Neuron (in vitro differentiated cells): ENCODE data around the gene GPR68.
"Not testable (repeated sequence)": the region's sequence is repeated elsewhere in the genome, so short reads cannot be mapped to it uniquely, and the experiment has no call there.

Experiments used
- H2AFZ ChIP-seq: one replicate; pipeline ENCODE4 v1.6.1; 2013; ENCODE audit warnings: low read depth, mild to moderate bottlenecking, inconsistent platforms, low read length, moderate library complexity
- H3K27me3 ChIP-seq: one replicate; pipeline ENCODE4 v1.6.1; 2013; ENCODE audit warnings: low read length; ENCODE audit not compliant: insufficient read depth
- H3K36me3 ChIP-seq: one replicate; pipeline ENCODE4 v1.6.1; 2013; ENCODE audit warnings: low read length; ENCODE audit not compliant: insufficient read depth
- H3K4me1 ChIP-seq: one replicate; pipeline ENCODE4 v1.6.1; 2013; ENCODE audit warnings: low read length; ENCODE audit not compliant: insufficient read depth
- H3K4me3 ChIP-seq: 2 replicates; pipeline ENCODE4 v1.5.1; 2013; ENCODE audit warnings: mild to moderate bottlenecking, low read length, moderate library complexity
- H3K9me3 ChIP-seq: one replicate; pipeline ENCODE4 v1.6.1; 2013; ENCODE audit warnings: low read length

The GPR68 gene

DNA sequence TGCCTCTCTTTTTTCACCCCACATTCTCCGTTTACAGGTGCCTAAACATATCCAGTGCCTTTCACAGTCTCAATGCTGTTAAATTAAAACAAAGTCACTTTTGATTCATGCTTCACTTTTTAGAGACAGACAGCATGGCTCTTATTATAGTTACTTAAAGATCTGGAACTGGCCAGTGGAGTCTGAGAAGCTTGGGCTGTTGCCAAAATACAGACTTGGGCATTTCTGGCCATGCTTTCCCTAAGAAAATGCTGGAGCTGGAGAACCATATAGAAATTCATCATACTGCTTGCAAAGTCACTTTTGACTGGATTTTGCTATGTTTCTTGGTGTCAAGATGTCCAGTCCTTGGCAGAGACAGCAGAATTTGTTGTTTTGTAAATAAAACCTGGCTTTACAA is 12.2 kb upstream of the GPR68 start:
- Histone ChIP-seq H3K4me3 (no peak overlapping the region), H3K4me1 (peaks cover 21% of the 10 kb centered on the region), H3K9me3 (no peaks in the 10 kb centered on the region), H2AFZ (peak overlapping the region; percentile 21), H3K27me3 (peaks cover 8% of the 10 kb centered on the region), H3K36me3 (no peaks in the 10 kb centered on the region)

DNA sequence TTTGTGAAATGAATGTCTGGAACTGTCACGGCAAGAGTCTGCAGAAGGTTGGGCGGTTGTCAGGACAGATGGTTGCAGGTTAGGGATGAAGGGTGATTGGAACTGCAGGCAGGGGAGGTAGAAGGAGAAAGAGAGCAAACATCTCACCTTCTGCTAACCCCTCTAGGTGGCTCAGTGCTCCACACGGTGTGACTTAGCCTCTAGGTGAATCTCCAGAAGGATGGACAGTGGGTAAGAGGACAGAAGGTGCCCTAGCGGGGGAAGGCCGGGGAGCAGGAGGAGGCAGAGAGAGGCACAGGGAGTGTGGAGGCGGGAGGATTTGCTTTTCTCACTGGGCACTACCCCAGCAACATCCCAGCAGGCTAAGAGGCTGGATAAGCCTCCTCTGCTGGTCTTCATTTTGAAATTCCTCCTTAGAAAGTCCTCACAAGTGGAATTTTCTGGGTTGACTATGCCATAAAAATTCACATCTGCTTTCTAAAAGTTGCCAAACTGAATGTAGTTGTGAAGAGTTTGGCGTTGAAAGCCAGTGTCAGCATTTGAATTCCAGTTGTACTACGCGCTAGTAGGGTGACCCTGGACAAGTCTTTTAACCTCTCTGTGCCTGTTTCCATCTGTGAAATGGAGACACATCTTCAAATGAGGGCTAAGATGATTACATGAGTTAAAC is 10.7 kb upstream of the GPR68 start:
- Histone ChIP-seq H3K4me1 (peaks cover 31% of the 10 kb centered on the region), H2AFZ (no peak overlapping the region), H3K27me3 (peaks cover 8% of the 10 kb centered on the region), H3K4me3 (no peak overlapping the region), H3K9me3 (no peaks in the 10 kb centered on the region), H3K36me3 (no peaks in the 10 kb centered on the region)

DNA sequence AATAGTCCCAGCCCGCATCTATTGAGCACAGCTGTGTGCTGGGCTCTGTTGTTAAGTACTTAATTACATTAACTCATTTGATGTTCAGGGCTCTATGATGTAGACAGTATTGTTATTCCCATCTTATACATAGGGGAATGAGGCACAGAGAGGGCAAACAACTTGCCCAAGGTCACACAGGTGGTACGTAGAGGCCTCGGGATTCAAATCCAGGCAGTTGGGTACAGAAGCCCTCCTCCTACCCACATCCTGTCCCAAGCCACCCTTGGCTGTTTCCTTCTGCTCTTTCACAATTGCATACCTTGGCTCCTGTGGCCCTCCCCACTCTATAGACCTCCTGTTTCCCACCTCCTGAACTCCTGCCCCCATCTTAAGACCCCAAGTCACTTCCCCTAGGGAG is 10.0 kb upstream of the GPR68 start:
- Histone ChIP-seq H3K36me3 (no peaks in the 10 kb centered on the region), H3K4me1 (peaks cover 38% of the 10 kb centered on the region), H2AFZ (no peak overlapping the region), H3K9me3 (no peaks in the 10 kb centered on the region), H3K4me3 (no peak overlapping the region), H3K27me3 (peaks cover 8% of the 10 kb centered on the region)

DNA sequence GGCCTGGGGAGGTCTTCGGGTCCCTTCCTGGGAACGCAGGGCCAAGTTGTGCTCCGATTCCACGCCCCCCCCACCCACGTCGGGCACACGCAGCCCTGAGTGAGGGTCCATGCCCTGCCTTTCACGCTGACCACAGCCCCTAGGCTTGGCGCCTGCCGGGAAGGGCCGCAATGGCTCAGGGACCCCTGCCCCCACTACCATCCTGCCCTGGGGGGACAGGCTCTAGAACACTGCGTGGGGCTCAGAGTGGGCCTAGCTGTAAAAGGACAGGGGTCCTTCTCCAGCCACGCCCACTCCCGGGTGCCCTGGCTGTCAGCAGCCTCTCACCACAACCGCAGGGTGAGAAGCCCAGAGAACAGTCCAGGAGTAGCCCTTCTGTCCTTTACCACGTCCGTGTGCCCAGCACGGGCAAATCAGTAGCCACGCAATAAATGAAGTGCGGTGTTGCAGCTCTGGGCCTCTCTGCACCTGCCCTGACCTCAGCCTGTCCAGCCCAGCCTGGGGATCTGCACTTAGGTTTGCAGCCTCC is 9.4 kb upstream of the GPR68 start:
- Histone ChIP-seq H3K36me3 (no peaks in the 10 kb centered on the region), H3K4me3 (peak overlapping the region; percentile 48), H3K27me3 (peaks cover 8% of the 10 kb centered on the region), H3K4me1 (peaks cover 38% of the 10 kb centered on the region), H2AFZ (peak overlapping the region; percentile 68), H3K9me3 (no peaks in the 10 kb centered on the region)

DNA sequence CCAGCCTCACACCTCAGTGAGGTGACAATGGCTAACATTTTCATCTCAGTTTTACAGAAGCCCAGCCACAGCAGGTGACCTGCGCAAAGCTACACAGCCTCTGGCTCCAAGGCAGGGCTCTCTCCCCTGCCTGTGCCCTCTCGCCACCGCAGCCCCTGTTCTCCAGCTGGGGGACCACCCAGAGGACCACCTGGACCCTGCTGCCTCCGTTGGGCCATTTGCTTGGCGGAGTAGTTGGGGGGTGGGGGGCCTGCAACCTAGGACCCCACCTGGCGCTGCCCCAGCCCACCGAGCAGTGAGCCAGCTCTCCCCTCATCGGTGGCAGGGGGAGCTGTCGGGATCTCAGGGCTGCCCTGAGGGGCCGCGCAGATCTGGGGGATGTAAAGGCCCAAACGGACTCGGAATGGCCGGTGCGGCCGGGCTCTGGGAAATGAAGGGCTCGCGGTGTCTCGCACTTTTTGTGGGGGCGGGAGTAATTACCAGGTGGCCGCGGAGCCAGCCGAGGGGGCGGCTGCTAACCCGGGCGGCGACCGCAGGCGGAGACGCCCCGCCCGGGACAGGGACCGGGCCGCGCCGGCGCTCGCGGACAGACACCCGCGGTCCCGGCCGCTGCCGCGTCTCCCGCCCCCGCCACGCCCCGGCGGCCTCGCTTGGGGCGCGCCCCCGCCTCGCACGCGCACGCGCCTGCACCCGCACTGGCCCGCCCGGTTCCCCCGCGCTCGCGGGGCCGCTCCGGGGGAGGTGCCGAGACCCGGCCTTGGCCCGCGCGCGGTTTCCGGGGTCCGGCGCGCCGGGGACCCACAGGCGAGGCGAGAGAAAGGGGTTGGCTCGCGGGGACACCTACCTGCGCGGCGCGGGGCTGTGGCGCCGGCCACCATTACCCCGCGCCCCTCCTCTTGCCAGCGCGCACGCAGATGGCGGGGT is 8.6 kb upstream of the GPR68 start:
- no peaks in the 10 kb centered on the region for H3K36me3 ChIP-seq
- H3K27me3 ChIP-seq = peaks cover 8% of the 10 kb centered on the region
- H3K4me1 ChIP-seq = peaks cover 38% of the 10 kb centered on the region
- H2AFZ ChIP-seq = peak overlapping the region; percentile 69
- H3K9me3 ChIP-seq = no peaks in the 10 kb centered on the region
- peak overlapping the region; percentile 48 for H3K4me3 ChIP-seq

DNA sequence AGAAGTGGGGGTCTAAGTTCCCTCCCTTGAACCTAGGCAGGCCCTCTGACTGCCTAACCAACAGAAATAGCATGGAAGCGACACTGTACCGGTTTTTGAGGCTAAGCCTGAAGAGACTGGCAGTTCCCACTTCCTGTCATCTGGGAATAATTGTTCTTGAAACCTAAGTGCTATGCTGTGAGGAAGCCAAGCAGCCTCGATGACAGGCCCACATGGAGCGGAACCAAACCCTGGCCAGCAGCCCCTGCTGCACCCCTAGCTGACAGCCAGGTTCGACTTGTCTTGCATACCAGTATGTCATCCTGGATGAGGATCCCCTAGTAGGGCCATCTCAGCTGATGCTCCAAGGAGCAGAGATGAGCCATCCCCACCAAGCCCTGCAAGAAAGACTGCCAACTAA is 6.4 kb upstream of the GPR68 start:
- no peak overlapping the region for H3K4me3 ChIP-seq
- H2AFZ ChIP-seq = peak overlapping the region; percentile 8
- H3K4me1 ChIP-seq = peaks cover 26% of the 10 kb centered on the region
- no peaks in the 10 kb centered on the region for H3K9me3 ChIP-seq
- peaks cover 8% of the 10 kb centered on the region for H3K27me3 ChIP-seq
- no peaks in the 10 kb centered on the region for H3K36me3 ChIP-seq

DNA sequence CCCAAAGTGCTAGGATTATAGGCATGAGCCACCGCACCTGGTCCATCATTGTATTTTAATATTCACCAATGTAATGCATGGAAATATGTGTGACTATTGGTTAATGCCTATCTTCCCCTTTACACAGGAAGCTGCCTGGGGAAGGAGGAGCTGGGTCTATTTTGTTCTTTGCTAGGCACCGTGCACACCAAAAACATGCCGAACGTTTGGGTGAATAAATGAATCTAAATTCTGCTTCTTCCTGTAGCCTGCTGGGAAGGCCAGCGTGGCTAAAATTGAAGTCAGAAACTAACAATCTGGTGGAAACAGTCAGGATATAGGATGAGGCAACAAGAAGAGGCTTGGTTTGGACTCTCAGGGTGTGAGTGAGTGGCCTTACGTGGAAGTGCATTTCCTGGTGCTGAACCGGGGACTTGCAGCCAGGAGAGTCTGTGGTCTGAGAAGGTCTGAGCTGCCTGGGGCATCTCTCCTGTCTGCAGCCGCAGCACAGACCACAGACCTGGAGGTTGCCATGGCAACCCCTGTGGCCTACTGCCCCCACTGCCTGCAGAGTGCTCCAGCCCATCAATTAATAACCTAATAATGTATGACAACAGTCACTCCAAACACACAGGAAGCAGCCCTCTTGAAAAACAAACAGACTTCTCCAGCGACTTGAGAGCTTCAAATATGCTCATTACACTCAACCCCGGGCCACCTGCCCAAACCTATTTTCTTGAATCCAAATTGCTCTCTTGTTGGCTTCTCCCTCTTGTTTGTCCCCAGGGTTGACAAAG is 5.5 kb upstream of the GPR68 start:
- no peaks in the 10 kb centered on the region for H3K9me3 ChIP-seq
- no peak overlapping the region for H2AFZ ChIP-seq
- H3K27me3 ChIP-seq = peaks cover 8% of the 10 kb centered on the region
- H3K4me3 ChIP-seq = no peak overlapping the region
- H3K36me3 ChIP-seq = no peaks in the 10 kb centered on the region
- peaks cover 26% of the 10 kb centered on the region for H3K4me1 ChIP-seq

DNA sequence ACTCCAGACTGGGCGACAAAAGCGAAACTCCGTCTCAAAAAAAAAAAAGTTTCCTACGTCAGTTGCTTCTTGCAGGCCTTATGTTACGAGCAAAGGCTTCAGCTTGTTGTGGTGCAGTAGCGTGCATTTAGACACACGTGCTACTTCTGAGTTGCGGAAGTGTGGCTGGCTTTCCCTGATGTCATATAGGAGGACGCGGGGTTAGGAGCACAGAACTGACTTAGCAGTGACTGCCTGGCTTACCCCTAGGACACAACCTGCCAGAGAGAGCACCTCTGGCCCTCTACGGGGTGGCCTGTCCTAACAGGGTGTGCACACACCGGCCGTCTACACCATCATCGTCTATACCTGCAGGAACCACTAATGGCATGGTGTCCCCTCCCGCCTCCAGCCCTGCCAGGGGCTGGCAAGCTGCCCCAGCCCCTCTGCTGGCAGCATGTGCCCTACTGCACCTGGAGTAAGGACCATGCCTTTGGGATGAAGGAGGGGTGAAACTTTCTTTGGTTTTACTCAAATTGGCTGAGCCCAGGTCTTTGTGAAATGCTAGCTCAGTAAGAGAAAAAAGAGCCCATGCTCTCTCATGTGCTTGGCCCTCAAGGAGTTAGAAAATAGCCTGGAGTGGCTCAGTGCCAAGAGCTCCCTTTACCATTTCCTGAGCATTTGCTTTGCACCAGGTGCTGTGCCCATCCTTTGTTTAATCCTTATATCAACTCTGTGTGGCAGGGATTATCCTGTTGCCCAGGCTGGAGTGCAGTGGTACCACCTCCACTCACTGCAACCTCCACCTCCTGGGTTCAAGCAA is 1.7 kb upstream of the GPR68 start:
- peaks cover 28% of the 10 kb centered on the region for H3K4me1 ChIP-seq
- H3K27me3 ChIP-seq = no peaks in the 10 kb centered on the region
- H3K4me3 ChIP-seq = no peak overlapping the region
- H2AFZ ChIP-seq = no peak overlapping the region
- no peaks in the 10 kb centered on the region for H3K36me3 ChIP-seq
- no peaks in the 10 kb centered on the region for H3K9me3 ChIP-seq

DNA sequence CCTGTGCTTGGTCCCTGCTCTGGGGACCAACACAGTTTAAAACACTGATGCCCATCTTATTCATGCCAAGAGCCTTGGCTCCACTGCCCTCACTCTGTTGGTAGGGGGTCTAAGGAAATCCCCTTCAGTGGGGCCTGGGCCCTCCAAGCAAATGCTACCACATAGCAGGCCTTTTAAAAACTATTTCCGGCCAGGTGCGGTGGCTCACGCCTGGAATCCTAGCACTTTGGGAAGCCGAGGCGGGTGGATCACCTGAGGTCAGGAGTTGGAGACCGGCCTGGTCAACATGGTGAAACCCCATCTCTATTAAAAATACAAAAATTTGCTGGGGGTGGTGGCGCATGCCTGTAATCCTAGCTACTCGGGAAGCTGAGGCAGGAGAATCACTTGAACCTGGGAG is 1.1 kb upstream of the GPR68 start:
- H3K36me3 ChIP-seq, H2AFZ ChIP-seq, H3K9me3 ChIP-seq, H3K27me3 ChIP-seq, H3K4me3 ChIP-seq: not testable (repeated sequence)
- H3K4me1 ChIP-seq = peaks cover 22% of the 10 kb centered on the region

DNA sequence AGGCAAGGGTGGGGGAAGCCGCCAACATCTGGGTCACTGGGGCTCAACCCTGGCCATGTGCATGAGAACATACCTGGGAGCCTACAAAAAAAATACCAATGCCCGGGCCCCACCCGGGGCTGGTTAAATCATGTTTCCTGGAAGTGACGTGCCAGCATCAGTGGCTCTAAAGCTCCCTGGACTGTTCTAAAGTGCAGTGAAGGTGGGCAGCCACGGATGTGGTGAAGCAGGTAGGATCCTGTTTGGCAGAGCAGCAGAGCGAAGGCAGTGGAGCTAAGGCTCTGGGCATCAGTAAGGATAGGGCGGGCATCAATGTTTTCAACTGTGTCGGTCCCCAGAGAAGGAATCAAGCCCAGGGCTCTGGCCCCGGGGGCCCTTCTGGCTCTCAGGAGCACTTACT is 525 bp upstream of the GPR68 start:
- Histone ChIP-seq H3K9me3 (no peaks in the 10 kb centered on the region), H2AFZ (peak overlapping the region; percentile 76), H3K4me3 (no peak overlapping the region), H3K4me1 (peaks cover 16% of the 10 kb centered on the region), H3K36me3 (no peaks in the 10 kb centered on the region), H3K27me3 (no peaks in the 10 kb centered on the region)

DNA sequence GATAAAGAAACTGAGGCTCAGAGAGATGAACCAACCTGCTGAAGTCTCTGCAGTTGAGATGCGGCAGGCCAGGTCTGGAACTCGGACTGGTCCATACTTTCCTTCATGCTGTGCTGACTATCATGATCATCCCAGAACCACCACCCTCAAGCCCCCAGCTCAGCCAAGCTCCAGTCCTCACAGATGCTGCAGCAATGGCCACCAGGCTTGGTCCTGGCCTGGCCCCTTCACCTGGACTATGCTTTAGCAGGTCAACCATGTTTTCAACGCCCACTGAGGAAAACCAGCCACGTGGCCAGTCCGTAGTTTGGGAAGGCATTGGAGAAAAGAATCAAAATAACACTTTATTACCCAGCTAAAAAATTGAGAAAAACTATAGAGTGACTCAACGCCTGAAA is 1.4 kb downstream of the GPR68 start:
- H3K4me1 ChIP-seq = peaks cover 11% of the 10 kb centered on the region
- no peaks in the 10 kb centered on the region for H3K36me3 ChIP-seq
- H3K27me3 ChIP-seq = no peaks in the 10 kb centered on the region
- H2AFZ ChIP-seq = no peak overlapping the region
- H3K9me3 ChIP-seq = no peaks in the 10 kb centered on the region
- H3K4me3 ChIP-seq = no peak overlapping the region

DNA sequence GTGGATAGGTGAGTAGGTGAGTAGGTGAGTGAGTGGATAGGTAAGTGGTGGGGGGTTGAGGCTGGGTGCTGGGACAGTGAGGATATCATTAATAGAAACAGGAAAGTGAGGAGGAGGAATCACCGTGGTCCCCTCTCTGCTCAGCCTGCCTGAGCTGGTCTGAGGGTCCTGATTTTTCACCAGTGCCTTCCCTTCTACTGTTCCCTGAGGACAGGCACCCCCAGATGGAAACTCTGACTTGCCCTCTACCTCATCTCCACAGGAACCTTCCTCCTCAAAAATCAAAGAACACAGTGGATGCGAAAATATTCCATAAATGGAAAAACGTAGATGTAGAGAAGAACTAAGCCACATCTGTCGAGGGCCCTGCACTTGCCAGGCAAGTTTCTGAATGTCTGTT is 1.9 kb downstream of the GPR68 start:
- Histone ChIP-seq H3K4me1 (peaks cover 11% of the 10 kb centered on the region), H3K9me3 (no peaks in the 10 kb centered on the region), H3K36me3 (no peaks in the 10 kb centered on the region), H3K27me3 (no peaks in the 10 kb centered on the region), H2AFZ (no peak overlapping the region), H3K4me3 (no peak overlapping the region)
